ENCODE data around the gene CSGALNACT2.

CSGALNACT2 gene

GRCh38 chr10:43190289-43190688 is 52.0 kb downstream of the CSGALNACT2 start:
- no peak for DNase-seq (ENCODE audit: low spot score)

GRCh38 chr10:43190775-43191174 is 52.5 kb downstream of the CSGALNACT2 start:
- no peak for DNase-seq (ENCODE audit: low spot score)

- DNase-seq (ENCODE audit: low spot score): no peak
Measured at GRCh38 chr10:43192884-43193283, 54.6 kb downstream of the CSGALNACT2 start.

- DNase-seq (ENCODE audit: low spot score): no peak
Measured at GRCh38 chr10:43193496-43194080, 55.3 kb downstream of the CSGALNACT2 start.

- DNase-seq (ENCODE audit: low spot score): no peak
Measured at GRCh38 chr10:43194266-43194665, 56.0 kb downstream of the CSGALNACT2 start.

- no peak for DNase-seq (ENCODE audit: low spot score)
Measured at GRCh38 chr10:43194859-43195258, 56.6 kb downstream of the CSGALNACT2 start.

- DNase-seq (ENCODE audit: low spot score): peak; percentile 51
Measured at GRCh38 chr10:43195557-43195956, 57.3 kb downstream of the CSGALNACT2 start.

GRCh38 chr10:43196131-43196980 is 58.1 kb downstream of the CSGALNACT2 start:
- DNase-seq (ENCODE audit: low spot score): peak; percentile 53

- DNase-seq (ENCODE audit: low spot score): peak; percentile 55
Measured at GRCh38 chr10:43196981-43197833, 59.0 kb downstream of the CSGALNACT2 start.

GRCh38 chr10:43197834-43198681 is 59.8 kb downstream of the CSGALNACT2 start:
- peak; percentile 37 for DNase-seq (ENCODE audit: low spot score)

- no peak for DNase-seq (ENCODE audit: low spot score)
Measured at GRCh38 chr10:43198682-43199005, 60.4 kb downstream of the CSGALNACT2 start.

GRCh38 chr10:43199088-43199683 is 60.9 kb downstream of the CSGALNACT2 start:
- peak; percentile 61 for DNase-seq (ENCODE audit: low spot score)

GRCh38 chr10:43199684-43200537 is 61.7 kb downstream of the CSGALNACT2 start:
- peak; percentile 40 for DNase-seq (ENCODE audit: low spot score)

- no peak for DNase-seq (ENCODE audit: low spot score)
Measured at GRCh38 chr10:43200538-43201390, 62.5 kb downstream of the CSGALNACT2 start.

- peak; percentile 60 for DNase-seq (ENCODE audit: low spot score)
Measured at GRCh38 chr10:43201545-43202131, 63.4 kb downstream of the CSGALNACT2 start.

GRCh38 chr10:43202224-43202656 is 64.0 kb downstream of the CSGALNACT2 start:
- peak; percentile 63 for DNase-seq (ENCODE audit: low spot score)

- peak; percentile 65 for DNase-seq (ENCODE audit: low spot score)
Measured at GRCh38 chr10:43202657-43203447, 64.6 kb downstream of the CSGALNACT2 start.

- DNase-seq (ENCODE audit: low spot score): peak; percentile 67
Measured at GRCh38 chr10:43203448-43204041, 65.3 kb downstream of the CSGALNACT2 start.

All from left forelimb (tissue), 1 donor.